GM12891 (cell line): Measurements from ENCODE around the gene ITPA.

Experiments used
- PAX5 ChIP-seq: IDR thresholded peaks from 2 replicates; pipeline ENCODE4 v1.6.1; 2011; ENCODE audit warnings: low read length, moderate library complexity, mild to moderate bottlenecking; ENCODE audit not compliant: insufficient read depth, severe bottlenecking
- POLR2A ChIP-seq: IDR thresholded peaks from 2 replicates; pipeline ENCODE4 v1.6.1; 2011; ENCODE audit warnings: low read depth, low read length, control low read depth
- POLR2AphosphoS5 ChIP-seq: IDR thresholded peaks from 2 replicates; pipeline ENCODE4 v1.6.1; 2011; ENCODE audit warnings: low read depth, low read length, control low read depth
- POU2F2 ChIP-seq: IDR thresholded peaks from 2 replicates; pipeline ENCODE4 v1.6.1; 2011; ENCODE audit warnings: low read depth, mild to moderate bottlenecking, control low read depth, low read length, moderate library complexity
- SPI1 ChIP-seq: IDR thresholded peaks from 2 replicates; pipeline ENCODE4 v1.6.1; 2011; ENCODE audit warnings: low read depth, low read length, control low read depth
- TAF1 ChIP-seq: IDR thresholded peaks from 2 replicates; pipeline ENCODE4 v1.6.1; 2011; ENCODE audit warnings: low read depth, low read length, control low read depth

- no peak for TF ChIP-seq POLR2AphosphoS5
- no peak for TF ChIP-seq TAF1
- no peak for TF ChIP-seq POLR2A
- TF ChIP-seq POU2F2: no peak
- TF ChIP-seq SPI1: no peak
- no peak for TF ChIP-seq PAX5
Observed at GRCh38 chr20:3242172-3242692, 32.9 kb downstream of the ITPA start.
